Suprapubic skin (tissue), 4 donors: ENCODE data around the gene CACUL1. TPM values are rescaled to one million over a fixed set of nuclear protein-coding genes. Genes with fewer than 3 reads are reported as not detected.
"Not testable (repeated sequence)": the region's sequence is repeated elsewhere in the genome, so short reads cannot be mapped to it uniquely, and the experiment has no call there.

ENCODE experiments used
- DNase-seq, 2 donors: peaks; one replicate each; pipeline ENCODE4 v3.0.0-alpha.2; 2019; ENCODE audit warnings: low spot score in 2 of 2
- H3K27ac ChIP-seq: fragments of 200-600 bp; sonication (generic); one replicate; pipeline ENCODE4 v1.5.1; 2019
- H3K27me3 ChIP-seq: fragments of 200-600 bp; sonication (generic); one replicate; pipeline ENCODE4 v1.5.1; 2019
- H3K36me3 ChIP-seq: fragments of 200-600 bp; sonication (generic); one replicate; pipeline ENCODE4 v1.5.1; 2019
- H3K4me1 ChIP-seq: fragments of 200-600 bp; sonication (generic); one replicate; pipeline ENCODE4 v1.5.1; 2019
- H3K4me3 ChIP-seq: fragments of 200-600 bp; sonication (generic); one replicate; pipeline ENCODE4 v1.5.1; 2019; ENCODE audit warnings: mild to moderate bottlenecking
- H3K9me3 ChIP-seq: fragments of 200-600 bp; sonication (generic); one replicate; pipeline ENCODE4 v1.5.1; 2019
- EP300 ChIP-seq: sonication (generic); formaldehyde crosslinking; IDR thresholded peaks from one replicate; pipeline ENCODE4 v1.6.1; 2017; ENCODE audit warnings: antibody characterized with exemption
- POLR2A ChIP-seq, 2 donors: fragments of 450-650 bp; IDR thresholded peaks; one replicate each; pipeline ENCODE4 v1.6.1; 2017; ENCODE audit warnings: antibody characterized with exemption in 2 of 2, mild to moderate bottlenecking in 2 of 2, moderate library complexity in 2 of 2
- POLR2AphosphoS5 ChIP-seq, 3 donors: sonication (generic); formaldehyde crosslinking; IDR thresholded peaks; one replicate each; pipeline ENCODE4 v1.6.1; 2017; ENCODE audit warnings: antibody characterized with exemption in 3 of 3
- WGBS: methylation state at CpG from one replicate; pipeline ENCODE4 v1.1.5; 2018; 5-methylcytosine and 5-hydroxymethylcytosine counted together
- total RNA-seq, 4 donors: library from RNA; depleted of rRNA; stranded (reverse); fragments of >200 nt; gene quantifications; one replicate each; pipeline ENCODE4 v1.1.0, GENCODE V29; 2016
- TF ChIP-seq, protein P1 (sequence below), 2 donors: fragments of 200-600 bp in 1 of 2; fragments of 450-650 bp in 1 of 2; sonication (generic) in 1 of 2; IDR thresholded peaks; one replicate each; pipeline ENCODE4 v1.5.1; 2016 to 2019; ENCODE audit warnings: antibody characterized with exemption in 2 of 2, mild to moderate bottlenecking in 1 of 2, moderate library complexity in 1 of 2

The CACUL1 gene
- total RNA-seq, 4 donors from 2014 or later, result 21.9 to 41.6 (median 25.2) TPM

DNA sequence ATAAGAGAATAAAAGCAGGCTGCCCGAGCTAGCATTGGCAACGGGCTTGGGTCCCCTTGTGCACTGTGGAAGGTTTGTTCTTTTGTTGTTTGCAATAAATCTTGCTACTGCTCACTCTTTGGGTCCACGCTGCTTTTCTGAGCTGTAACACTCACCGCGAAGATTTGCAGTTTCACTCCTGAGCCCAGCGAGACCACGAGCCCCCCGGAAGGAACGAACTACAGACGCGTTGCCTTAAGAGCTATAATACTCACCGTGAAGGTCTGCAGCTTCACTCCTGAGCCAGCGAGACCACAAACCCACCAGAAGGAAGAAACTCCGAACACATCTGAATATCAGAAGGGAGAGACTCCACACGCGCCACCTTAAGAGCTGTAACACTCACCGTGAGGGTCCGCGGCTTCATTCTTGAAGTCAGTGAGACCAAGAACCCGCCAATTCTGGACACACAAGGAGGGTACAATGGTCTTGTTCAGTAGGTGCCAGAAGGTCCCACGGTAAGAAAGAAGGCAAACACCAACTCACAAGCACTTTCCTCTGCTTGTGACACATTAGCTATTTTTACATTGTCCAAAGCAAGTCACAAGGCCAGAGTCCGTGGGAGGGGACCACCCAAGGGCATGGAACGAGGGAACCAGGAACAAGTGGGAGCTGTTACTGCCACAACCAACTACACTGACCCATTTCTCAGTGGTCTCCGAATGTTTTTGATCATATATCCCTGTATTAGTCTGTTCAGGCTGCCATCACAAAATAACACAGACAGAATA lies 29.2 kb upstream of the CACUL1 start:
- DNase-seq, result no peak

DNA sequence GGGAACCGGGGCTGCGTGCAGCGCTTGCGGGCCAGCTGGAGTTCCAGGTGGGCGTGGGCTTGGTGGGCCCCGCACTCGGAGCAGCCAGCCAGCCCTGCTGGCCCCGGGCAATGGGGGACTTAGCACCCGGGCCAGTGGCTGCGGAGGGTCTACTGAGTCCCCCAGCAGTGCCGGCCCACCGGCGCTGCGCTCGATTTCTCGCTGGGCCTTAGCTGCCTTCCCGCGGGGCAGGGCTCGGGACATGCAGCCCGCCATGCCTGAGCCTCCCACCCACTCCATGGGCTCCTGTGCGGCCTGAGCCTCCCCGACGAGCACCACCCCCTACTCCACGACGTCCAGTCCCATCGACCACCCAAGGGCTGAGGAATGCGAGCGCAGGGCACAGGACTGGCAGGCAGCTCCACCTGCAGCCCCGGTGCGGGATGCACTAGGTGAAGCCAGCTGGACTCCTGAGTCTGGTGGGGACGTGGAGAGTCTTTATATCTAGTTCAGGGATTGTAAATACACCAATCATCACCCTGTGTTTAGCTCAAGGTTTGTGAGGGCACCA lies 28.2 kb upstream of the CACUL1 start:
- H3K4me3 ChIP-seq, DNase-seq, H3K27ac ChIP-seq, H3K27me3 ChIP-seq, H3K9me3 ChIP-seq, H3K4me1 ChIP-seq, H3K36me3 ChIP-seq: not testable (repeated sequence)
- 87% methylated on average over 10 of the region's 31 CpGs for WGBS

More for the DNA sequence above, 29.2 kb upstream of the CACUL1 start:
- TF ChIP-seq POLR2A (IDR thresholded peaks at IDR 0.05) (no peak), POLR2AphosphoS5 (IDR thresholded peaks at IDR 0.05) (no peak), EP300 (no peak)
- TF ChIP-seq, protein P1, sequence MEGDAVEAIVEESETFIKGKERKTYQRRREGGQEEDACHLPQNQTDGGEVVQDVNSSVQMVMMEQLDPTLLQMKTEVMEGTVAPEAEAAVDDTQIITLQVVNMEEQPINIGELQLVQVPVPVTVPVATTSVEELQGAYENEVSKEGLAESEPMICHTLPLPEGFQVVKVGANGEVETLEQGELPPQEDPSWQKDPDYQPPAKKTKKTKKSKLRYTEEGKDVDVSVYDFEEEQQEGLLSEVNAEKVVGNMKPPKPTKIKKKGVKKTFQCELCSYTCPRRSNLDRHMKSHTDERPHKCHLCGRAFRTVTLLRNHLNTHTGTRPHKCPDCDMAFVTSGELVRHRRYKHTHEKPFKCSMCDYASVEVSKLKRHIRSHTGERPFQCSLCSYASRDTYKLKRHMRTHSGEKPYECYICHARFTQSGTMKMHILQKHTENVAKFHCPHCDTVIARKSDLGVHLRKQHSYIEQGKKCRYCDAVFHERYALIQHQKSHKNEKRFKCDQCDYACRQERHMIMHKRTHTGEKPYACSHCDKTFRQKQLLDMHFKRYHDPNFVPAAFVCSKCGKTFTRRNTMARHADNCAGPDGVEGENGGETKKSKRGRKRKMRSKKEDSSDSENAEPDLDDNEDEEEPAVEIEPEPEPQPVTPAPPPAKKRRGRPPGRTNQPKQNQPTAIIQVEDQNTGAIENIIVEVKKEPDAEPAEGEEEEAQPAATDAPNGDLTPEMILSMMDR (IDR thresholded peaks at IDR 0.05), result no peak
- no peak overlapping the region for H3K27ac ChIP-seq
- H3K4me3 ChIP-seq, result no peak overlapping the region
- H3K27me3 ChIP-seq, result no peaks in the 10 kb centered on the region
- no peaks in the 10 kb centered on the region for H3K4me1 ChIP-seq
- 89% methylated on average over 24 of the region's 24 CpGs for WGBS
- no peaks in the 10 kb centered on the region for H3K36me3 ChIP-seq
- H3K9me3 ChIP-seq, result no peaks in the 10 kb centered on the region

DNA sequence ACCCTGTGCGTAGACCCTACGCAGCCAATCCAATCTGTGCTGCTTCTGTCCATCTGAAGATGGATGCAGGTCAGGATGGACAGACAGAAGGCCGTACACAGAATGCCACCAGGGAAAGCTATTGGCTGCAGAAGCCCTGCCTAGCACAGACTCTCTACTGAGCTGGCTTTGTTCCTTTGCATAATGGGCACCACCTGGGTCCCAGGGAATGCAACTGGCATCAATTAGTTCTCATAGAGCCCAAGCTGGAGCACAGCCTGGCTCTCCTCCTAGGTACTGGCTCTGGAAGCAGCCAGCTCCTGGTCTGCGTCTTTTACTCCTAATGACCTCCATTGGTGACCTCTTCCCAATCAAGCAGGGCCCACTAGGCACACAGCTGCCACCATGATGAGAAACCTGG lies 26.8 kb upstream of the CACUL1 start:
- Histone ChIP-seq H3K9me3 (no peaks in the 10 kb centered on the region), H3K36me3 (no peaks in the 10 kb centered on the region), H3K27me3 (no peaks in the 10 kb centered on the region), H3K27ac (no peak overlapping the region), H3K4me3 (no peak overlapping the region), H3K4me1 (no peaks in the 10 kb centered on the region)
- no peak for DNase-seq
- 82% methylated on average over 3 of the region's 4 CpGs for WGBS
- no peak for TF ChIP-seq EP300
- TF ChIP-seq POLR2A (IDR thresholded peaks at IDR 0.05), result no peak
- no peak for TF ChIP-seq POLR2AphosphoS5 (IDR thresholded peaks at IDR 0.05)
- TF ChIP-seq, protein P1 (IDR thresholded peaks at IDR 0.05), result no peak

DNA sequence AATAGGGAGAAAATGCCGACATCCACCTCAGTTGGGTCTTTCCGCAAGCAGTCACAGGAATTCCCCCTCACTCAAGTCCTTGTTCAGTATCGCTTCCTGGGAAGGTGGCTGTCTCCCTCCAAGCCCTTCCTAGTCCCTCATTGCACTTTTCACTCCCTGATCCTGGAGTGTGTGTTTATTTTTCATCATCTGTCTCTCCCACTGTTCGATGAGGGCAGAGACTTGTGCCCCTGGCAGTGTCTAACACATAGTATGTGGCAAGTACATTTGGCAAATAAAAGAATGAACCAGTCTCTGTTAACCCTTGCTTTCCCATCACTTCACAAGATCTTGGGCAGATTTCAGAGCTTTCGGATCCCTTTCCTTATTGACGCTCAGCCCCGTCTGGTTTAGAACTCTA lies 24.0 kb upstream of the CACUL1 start:
- 72% methylated on average over 7 of the region's 7 CpGs for WGBS

DNA sequence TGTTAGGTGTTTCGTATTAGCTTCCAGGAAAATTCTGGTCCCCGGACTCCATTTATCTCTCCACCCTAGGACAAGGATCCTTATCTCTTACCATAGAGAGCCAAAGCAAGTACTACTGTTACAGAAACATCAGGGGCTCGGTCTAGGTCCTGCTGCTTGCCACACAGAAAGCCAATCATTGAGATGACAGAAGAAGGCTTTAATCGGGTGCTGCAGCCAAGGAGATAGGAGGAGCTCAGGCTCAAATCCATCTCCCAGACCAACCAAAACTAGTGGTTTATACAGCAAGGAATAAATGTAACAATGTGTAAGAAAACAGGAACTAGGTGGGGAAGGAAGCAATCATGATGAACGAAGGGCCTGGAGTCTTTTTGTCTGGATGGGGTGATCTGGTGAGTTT lies 22.2 kb upstream of the CACUL1 start:
- Histone ChIP-seq H3K9me3 (no peaks in the 10 kb centered on the region), H3K4me3 (no peak overlapping the region), H3K4me1 (peaks cover 4% of the 10 kb centered on the region), H3K36me3 (no peaks in the 10 kb centered on the region), H3K27me3 (no peaks in the 10 kb centered on the region), H3K27ac (no peak overlapping the region)
- 56% methylated on average over 5 of the region's 5 CpGs for WGBS
- no peak for TF ChIP-seq POLR2AphosphoS5 (IDR thresholded peaks at IDR 0.05)
- TF ChIP-seq, protein P1 (IDR thresholded peaks at IDR 0.05), result no peak
- DNase-seq, result no peak

More for the DNA sequence above, 24.0 kb upstream of the CACUL1 start:
- no peak overlapping the region for H3K27ac ChIP-seq
- TF ChIP-seq POLR2AphosphoS5 (IDR thresholded peaks at IDR 0.05) (no peak), POLR2A (IDR thresholded peaks at IDR 0.05) (no peak), EP300 (no peak)
- TF ChIP-seq, protein P1 (IDR thresholded peaks at IDR 0.05), result no peak
- DNase-seq, result no peak
- H3K4me1 ChIP-seq, result no peaks in the 10 kb centered on the region
- H3K36me3 ChIP-seq, result no peaks in the 10 kb centered on the region
- H3K4me3 ChIP-seq, result no peak overlapping the region
- H3K9me3 ChIP-seq, result no peaks in the 10 kb centered on the region
- no peaks in the 10 kb centered on the region for H3K27me3 ChIP-seq
